ENCODE measurements around the gene AMN1.
"Not testable (repeated sequence)": the region's sequence is repeated elsewhere in the genome, so short reads cannot be mapped to it uniquely, and the experiment has no call there.

The AMN1 gene

GRCh38 chr12:31685801-31686200, 43.0 kb downstream of the AMN1 start:
- no peak for DNase-seq (ENCODE audit: low read depth, low spot score)

- DNase-seq (ENCODE audit: low read depth, low spot score): peak; percentile 80
Observed at GRCh38 chr12:31682136-31682962, 46.5 kb downstream of the AMN1 start.

- DNase-seq (ENCODE audit: low read depth, low spot score): no peak
Observed at GRCh38 chr12:31672521-31672920, 56.3 kb downstream of the AMN1 start.

GRCh38 chr12:31669582-31669981, 59.2 kb downstream of the AMN1 start:
- DNase-seq (ENCODE audit: low read depth, low spot score): not testable (repeated sequence)

GRCh38 chr12:31669020-31669419, 59.8 kb downstream of the AMN1 start:
- DNase-seq (ENCODE audit: low read depth, low spot score): no peak

GRCh38 chr12:31664038-31664437, 64.8 kb downstream of the AMN1 start:
- DNase-seq (ENCODE audit: low read depth, low spot score): no peak

- no peak for DNase-seq (ENCODE audit: low read depth, low spot score)
Observed at GRCh38 chr12:31663576-31663975, 65.2 kb downstream of the AMN1 start.

- no peak for DNase-seq (ENCODE audit: low read depth, low spot score)
Observed at GRCh38 chr12:31662176-31662849, 66.5 kb downstream of the AMN1 start.

- peak; percentile 93 for DNase-seq (ENCODE audit: low read depth, low spot score)
Observed at GRCh38 chr12:31659087-31659942, 69.5 kb downstream of the AMN1 start, which contains the start of gene ETFBKMT. ETFBKMT (plus strand) TSS chr12:31659688; CDS start chr12:31661954, 2,266 bp downstream.

- no peak for DNase-seq (ENCODE audit: low read depth, low spot score)
Observed at GRCh38 chr12:31658471-31659086, 70.2 kb downstream of the AMN1 start.

GRCh38 chr12:31655792-31656191, 73.0 kb downstream of the AMN1 start:
- no peak for DNase-seq (ENCODE audit: low read depth, low spot score)

- no peak for DNase-seq (ENCODE audit: low read depth, low spot score)
Observed at GRCh38 chr12:31655208-31655607, 73.6 kb downstream of the AMN1 start.

- no peak for DNase-seq (ENCODE audit: low read depth, low spot score)
Observed at GRCh38 chr12:31651893-31652521, 76.8 kb downstream of the AMN1 start.

GRCh38 chr12:31650918-31651317, 77.9 kb downstream of the AMN1 start:
- DNase-seq (ENCODE audit: low read depth, low spot score): no peak

- DNase-seq (ENCODE audit: low read depth, low spot score): peak; percentile 15
Observed at GRCh38 chr12:31647086-31647491, 81.7 kb downstream of the AMN1 start.

GRCh38 chr12:31645924-31646323, 82.9 kb downstream of the AMN1 start:
- DNase-seq (ENCODE audit: low read depth, low spot score): no peak

GRCh38 chr12:31644536-31644935, 84.3 kb downstream of the AMN1 start:
- no peak for DNase-seq (ENCODE audit: low read depth, low spot score)

- no peak for DNase-seq (ENCODE audit: low read depth, low spot score)
Observed at GRCh38 chr12:31641509-31642090, 87.2 kb downstream of the AMN1 start.

- DNase-seq (ENCODE audit: low read depth, low spot score): no peak
Observed at GRCh38 chr12:31634620-31635019, 94.2 kb downstream of the AMN1 start.

- no peak for DNase-seq (ENCODE audit: low read depth, low spot score)
Observed at GRCh38 chr12:31633464-31633863, 95.4 kb downstream of the AMN1 start.

- DNase-seq (ENCODE audit: low read depth, low spot score): no peak
Observed at GRCh38 chr12:31631809-31632208, 97.0 kb downstream of the AMN1 start.

Measured in astrocyte of the hippocampus (primary cell).